PC-3 (cell line): ENCODE data around the gene TLE6. TPM values are rescaled to one million over a fixed set of nuclear protein-coding genes. Genes with fewer than 3 reads are reported as not detected.
"Not testable (repeated sequence)": the region's sequence is repeated elsewhere in the genome, so short reads cannot be mapped to it uniquely, and the experiment has no call there.

ENCODE experiments used
- ATAC-seq: fragments of 200-7000 bp; cut with Tn5 transposase; 2 replicates; pipeline ENCODE4 v1.9.1; 2020; ENCODE audit warnings: mild to moderate bottlenecking, moderate library complexity
- BruUV-seq: library from RNA; stranded (reverse); fragments of 400-500 nt; replicated peaks from 2 replicates; lab custom pipeline; 2021; lab: Mats Ljungman, UMichigan
- CTCF ChIA-PET: fragments of 300-600 bp; sonication (Branson Sonifier 250); formaldehyde crosslinking; loops from one replicate; lab custom pipeline; 2022; ENCODE audit warnings: antibody characterized with exemption; lab: Charles Lee
- POLR2A ChIA-PET: fragments of 300-600 bp; sonication (Branson Sonifier 250); formaldehyde crosslinking; loops from one replicate; lab custom pipeline; 2022; ENCODE audit warnings: antibody characterized with exemption; ENCODE audit not compliant: unreplicated experiment; lab: Charles Lee
- DNase-seq: peaks from one replicate; pipeline ENCODE4 v3.0.0-alpha.2; 2015
- H2AFZ ChIP-seq: fragments of 300-600 bp; sonication (generic); 2 replicates; pipeline ENCODE4 v1.6.0; 2016; ENCODE audit warnings: antibody characterized with exemption, low read length
- H3F3A ChIP-seq: fragments of 300-600 bp; sonication (generic); one replicate; pipeline ENCODE4 v1.6.0; 2017; ENCODE audit warnings: antibody characterized with exemption, low read length, control low read depth, mild to moderate bottlenecking; ENCODE audit not compliant: unreplicated experiment
- H3K27ac ChIP-seq: fragments of 300-600 bp; sonication (generic); 2 replicates; pipeline ENCODE4 v1.5.1; 2016; ENCODE audit warnings: mild to moderate bottlenecking, low read length
- H3K27me3 ChIP-seq: fragments of 300-600 bp; sonication (generic); 2 replicates; pipeline ENCODE4 v1.6.1; 2016; ENCODE audit warnings: low read length, mixed read lengths
- H3K36me3 ChIP-seq: fragments of 300-600 bp; sonication (generic); 2 replicates; pipeline ENCODE4 v1.6.1; 2016; ENCODE audit warnings: low read depth, mixed run types, low read length, mixed read lengths
- H3K4me1 ChIP-seq: fragments of 300-600 bp; sonication (generic); 2 replicates; pipeline ENCODE4 v1.5.1; 2016; ENCODE audit warnings: low read length; ENCODE audit not compliant: insufficient read depth
- H3K4me2 ChIP-seq: fragments of 300-600 bp; sonication (generic); 2 replicates; pipeline ENCODE4 v1.6.0; 2016; ENCODE audit warnings: low read length
- H3K4me3 ChIP-seq: fragments of 300-600 bp; sonication (generic); 2 replicates; pipeline ENCODE4 v1.5.1; 2016; ENCODE audit warnings: mild to moderate bottlenecking, low read length, mixed read lengths
- H3K79me2 ChIP-seq: fragments of 300-600 bp; sonication (generic); 2 replicates; pipeline ENCODE4 v1.6.1; 2017; ENCODE audit warnings: low read length, mixed read lengths
- H3K9ac ChIP-seq: fragments of 300-600 bp; sonication (generic); 2 replicates; pipeline ENCODE4 v1.6.0; 2016; ENCODE audit warnings: mild to moderate bottlenecking, low read length
- H3K9me2 ChIP-seq: fragments of 300-600 bp; sonication (generic); replicated peaks from 2 replicates; pipeline ENCODE4 v1.6.1; 2016; ENCODE audit warnings: mixed run types, low read length, mixed read lengths
- H3K9me3 ChIP-seq: fragments of 300-600 bp; sonication (generic); 2 replicates; pipeline ENCODE4 v1.6.1; 2016; ENCODE audit warnings: low read length, mixed read lengths
- H4K20me1 ChIP-seq: fragments of 300-600 bp; sonication (generic); 2 replicates; pipeline ENCODE4 v1.6.1; 2016; ENCODE audit warnings: low read length, mixed read lengths
- EZH2 ChIP-seq: fragments of 300-600 bp; sonication (generic); IDR thresholded peaks from one replicate; pipeline ENCODE4 v1.6.1; 2017; ENCODE audit warnings: antibody characterized with exemption, mild to moderate bottlenecking, low read length; ENCODE audit not compliant: unreplicated experiment
- EZH2phosphoT487 ChIP-seq: fragments of 300-600 bp; sonication (generic); IDR thresholded peaks from 2 replicates; pipeline ENCODE4 v1.6.1; 2018; ENCODE audit warnings: mild to moderate bottlenecking, antibody characterized with exemption, low read length, borderline replicate concordance
- intact Hi-C: fragments of 100-400 bp; cut with micrococcal nuclease; formaldehyde crosslinking; loops from 2 replicates; pipeline ENCODE4 v1.9.0; 2023
- total RNA-seq: library from RNA; depleted of rRNA; stranded (reverse); fragments of >200 nt; gene quantifications from 2 replicates; pipeline ENCODE4 v1.2.3, GENCODE V29; 2014
- TF ChIP-seq, protein P1 (sequence below): fragments of 300-600 bp; sonication (generic); conservative IDR thresholded peaks from 2 replicates; pipeline ENCODE4 v1.5.1; 2017; ENCODE audit warnings: antibody characterized with exemption, low read depth, mild to moderate bottlenecking, low read length

The TLE6 gene
- total RNA-seq, 1 experiment from 2014 or later, result 1.9 TPM

- Histone ChIP-seq H2AFZ (no peak overlapping the region), H3K9me3 (no peaks in the 10 kb centered on the region), H3K79me2 (no peaks in the 10 kb centered on the region), H3K4me3 (no peak overlapping the region), H3K4me1 (no peaks in the 10 kb centered on the region), H3F3A (no peaks in the 10 kb centered on the region), H3K9ac (no peak overlapping the region), H4K20me1 (no peaks in the 10 kb centered on the region), H3K36me3 (no peaks in the 10 kb centered on the region), H3K4me2 (no peak overlapping the region), H3K27ac (no peak overlapping the region), H3K27me3 (no peaks in the 10 kb centered on the region), H3K9me2 (no peaks in the 10 kb centered on the region)
- ATAC-seq (no peak), DNase-seq (no peak)
- intact Hi-C loops, result no loop called here
- ChIA-PET CTCF (no interaction called here), POLR2A (no interaction called here)
- no peak for TF ChIP-seq EZH2
- TF ChIP-seq EZH2phosphoT487, result no peak
- TF ChIP-seq, protein P1, sequence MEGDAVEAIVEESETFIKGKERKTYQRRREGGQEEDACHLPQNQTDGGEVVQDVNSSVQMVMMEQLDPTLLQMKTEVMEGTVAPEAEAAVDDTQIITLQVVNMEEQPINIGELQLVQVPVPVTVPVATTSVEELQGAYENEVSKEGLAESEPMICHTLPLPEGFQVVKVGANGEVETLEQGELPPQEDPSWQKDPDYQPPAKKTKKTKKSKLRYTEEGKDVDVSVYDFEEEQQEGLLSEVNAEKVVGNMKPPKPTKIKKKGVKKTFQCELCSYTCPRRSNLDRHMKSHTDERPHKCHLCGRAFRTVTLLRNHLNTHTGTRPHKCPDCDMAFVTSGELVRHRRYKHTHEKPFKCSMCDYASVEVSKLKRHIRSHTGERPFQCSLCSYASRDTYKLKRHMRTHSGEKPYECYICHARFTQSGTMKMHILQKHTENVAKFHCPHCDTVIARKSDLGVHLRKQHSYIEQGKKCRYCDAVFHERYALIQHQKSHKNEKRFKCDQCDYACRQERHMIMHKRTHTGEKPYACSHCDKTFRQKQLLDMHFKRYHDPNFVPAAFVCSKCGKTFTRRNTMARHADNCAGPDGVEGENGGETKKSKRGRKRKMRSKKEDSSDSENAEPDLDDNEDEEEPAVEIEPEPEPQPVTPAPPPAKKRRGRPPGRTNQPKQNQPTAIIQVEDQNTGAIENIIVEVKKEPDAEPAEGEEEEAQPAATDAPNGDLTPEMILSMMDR, result no peak
- no TSS peak for BruUV-seq
Observed at GRCh38 chr19:2988568-2988967, 11.2 kb downstream of the TLE6 start.

GRCh38 chr19:2989236-2989946 lies 12.0 kb downstream of the TLE6 start:
- H3K27me3 ChIP-seq, result no peaks in the 10 kb centered on the region
- no peak overlapping the region for H2AFZ ChIP-seq
- H3K36me3 ChIP-seq, result no peaks in the 10 kb centered on the region
- no peak for TF ChIP-seq EZH2
- TF ChIP-seq EZH2phosphoT487, result no peak
- TF ChIP-seq, protein P1, result no peak
- H3K4me2 ChIP-seq, result no peak overlapping the region
- ChIA-PET POLR2A (no interaction called here), CTCF (no interaction called here)
- no peaks in the 10 kb centered on the region for H3F3A ChIP-seq
- ATAC-seq (no peak), DNase-seq (no peak)
- H3K9me3 ChIP-seq, result no peaks in the 10 kb centered on the region
- H3K79me2 ChIP-seq, result no peaks in the 10 kb centered on the region
- no peak overlapping the region for H3K27ac ChIP-seq
- BruUV-seq, result no TSS peak
- H3K4me1 ChIP-seq, result no peaks in the 10 kb centered on the region
- H3K9me2 ChIP-seq, result no peaks in the 10 kb centered on the region
- no peak overlapping the region for H3K9ac ChIP-seq
- no peak overlapping the region for H3K4me3 ChIP-seq
- H4K20me1 ChIP-seq, result no peaks in the 10 kb centered on the region
- intact Hi-C loops, result no loop called here

GRCh38 chr19:2992333-2992732 lies 15.0 kb downstream of the TLE6 start:
- H3K4me1 ChIP-seq, H3F3A ChIP-seq, H4K20me1 ChIP-seq, H3K36me3 ChIP-seq, H3K9me2 ChIP-seq, intact Hi-C loops, CTCF ChIA-PET, H3K27ac ChIP-seq, H3K9me3 ChIP-seq, H3K4me3 ChIP-seq, H3K79me2 ChIP-seq, ATAC-seq, H3K4me2 ChIP-seq, H2AFZ ChIP-seq, DNase-seq, H3K9ac ChIP-seq, POLR2A ChIA-PET, H3K27me3 ChIP-seq, BruUV-seq: not testable (repeated sequence)
